HL-60/S4 treated with phorbol 12-myristate 13-acetate at 8.2 ng/mL for 4 days and 3 days (cell line): ENCODE data around the gene RPL14.
"Not testable (repeated sequence)": the region's sequence is repeated elsewhere in the genome, so short reads cannot be mapped to it uniquely, and the experiment has no call there.

ENCODE experiments used
- in situ Hi-C: fragments of 300-500 bp; cut with MboI; formaldehyde crosslinking; loops from 2 replicates; pipeline ENCODE4 v1.15.0; 2022; ENCODE audit warnings: low sequenced_read_pairs

RPL14 gene

GRCh38 chr3:40456940-40457823 lies at the start of gene RPL14:
RPL14 (plus strand) TSS chr3:40457339; CDS start chr3:40457472, 133 bp downstream.
- in situ Hi-C loops, result no loop called here

GRCh38 chr3:40407611-40408010 lies 49.5 kb upstream of the RPL14 start:
- in situ Hi-C loops, result no loop called here

DNA sequence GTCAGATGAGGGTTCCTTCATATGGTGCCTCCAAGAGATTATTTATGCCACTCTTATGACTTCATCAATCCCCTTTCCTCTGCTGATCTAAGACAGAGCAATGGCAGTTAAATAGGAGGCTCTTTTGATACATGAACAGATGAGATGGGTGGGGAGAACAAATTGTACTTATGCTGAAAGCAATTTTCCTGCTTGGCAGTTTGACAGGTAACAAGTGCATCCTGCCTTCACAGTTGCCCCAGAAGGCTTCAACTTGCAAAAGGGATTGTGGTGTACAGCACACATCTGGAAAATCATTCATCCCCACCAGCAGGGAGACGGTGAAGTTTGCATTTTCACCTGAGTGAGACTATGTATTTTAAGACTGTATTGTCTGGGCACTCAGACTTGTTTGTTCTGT lies 42.9 kb upstream of the RPL14 start:
- in situ Hi-C loops, result no loop called here

DNA sequence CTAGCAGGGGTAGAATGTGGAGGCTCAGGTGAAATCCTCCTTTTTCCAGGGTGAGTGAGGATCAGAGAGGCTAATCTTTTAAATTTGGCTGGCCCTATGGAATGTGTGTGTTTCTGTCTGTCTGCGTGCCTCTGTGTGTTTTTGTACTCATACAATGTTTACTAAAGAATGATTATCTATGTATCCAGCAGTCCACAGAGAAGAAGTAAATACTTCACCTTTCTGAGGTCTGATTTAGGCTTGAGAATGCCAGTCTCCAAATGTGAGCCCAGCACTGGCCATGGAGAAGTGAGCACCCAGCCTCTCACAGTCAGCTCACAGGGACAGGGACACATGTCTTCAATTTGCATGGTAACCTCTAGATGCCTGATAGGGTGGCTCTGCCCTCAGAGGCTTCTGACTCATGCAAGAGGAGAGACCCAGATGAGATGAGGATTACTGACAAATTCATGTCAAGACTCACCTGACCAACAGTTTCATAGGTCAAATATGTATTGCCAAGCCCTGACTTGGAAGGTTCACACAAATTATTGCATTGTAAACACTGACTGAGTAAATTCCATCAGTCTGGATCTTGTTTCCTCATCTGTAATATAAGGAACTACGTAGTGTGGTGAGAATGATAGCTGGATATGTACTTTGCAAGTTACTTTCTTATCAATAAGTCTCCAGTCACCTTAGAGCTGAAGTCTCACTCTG lies 39.1 kb upstream of the RPL14 start:
- in situ Hi-C loops, result no loop called here

- in situ Hi-C loops, result no loop called here
These were observed 34.3 kb upstream of the RPL14 start for GRCh38 chr3:40422861-40423260.

DNA sequence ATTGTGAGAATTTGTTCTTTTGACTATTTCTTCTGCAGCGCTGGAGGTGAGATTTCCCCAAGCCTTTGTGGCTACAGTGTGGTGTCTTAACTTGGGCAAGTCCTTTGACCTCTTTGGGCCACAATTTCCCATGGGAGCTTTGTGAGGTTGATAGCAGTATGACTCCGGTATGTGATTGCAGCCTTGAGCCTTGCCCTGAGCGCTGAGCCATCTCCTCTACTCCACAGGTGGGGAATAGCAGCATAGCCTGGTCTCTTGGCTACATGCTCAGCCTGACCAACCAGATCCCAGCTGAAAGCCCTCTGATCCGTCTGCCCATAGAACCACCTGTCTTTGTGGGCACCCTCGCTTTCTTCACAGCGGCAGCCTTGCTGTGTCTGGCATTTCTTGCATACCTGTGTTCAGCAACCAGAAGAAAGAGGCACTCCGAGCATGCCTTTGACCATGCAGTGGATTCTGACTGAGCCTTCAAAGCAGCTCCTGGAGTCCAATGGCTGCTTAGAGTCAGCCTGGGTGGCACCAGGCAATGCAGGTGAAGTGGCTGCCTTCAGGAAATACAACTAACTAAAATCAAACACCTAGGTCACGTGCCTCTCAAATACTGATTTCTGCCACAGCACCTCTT lies 30.0 kb upstream of the RPL14 start:
- in situ Hi-C loops, result no loop called here

DNA sequence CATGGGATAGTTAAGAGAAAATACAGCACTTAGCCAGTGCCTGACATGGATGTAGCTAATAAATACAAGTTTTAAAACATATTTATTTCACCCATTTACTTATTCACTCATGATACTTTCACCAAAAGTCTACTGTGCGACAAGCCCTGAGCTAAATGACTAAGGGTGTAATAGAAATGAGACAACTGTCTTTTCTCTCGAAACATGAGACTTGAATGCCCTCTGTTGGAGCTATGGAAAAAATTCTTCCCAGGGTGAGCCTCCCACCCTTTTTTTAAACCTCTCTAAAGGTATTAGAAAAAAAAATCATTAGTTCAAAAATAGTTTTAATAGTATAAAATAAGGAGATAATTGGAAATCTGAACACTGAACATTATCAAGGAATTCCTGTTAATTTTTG lies 24.3 kb upstream of the RPL14 start:
- in situ Hi-C loops, result no loop called here

- in situ Hi-C loops, result no loop called here
These were observed 19.2 kb upstream of the RPL14 start for GRCh38 chr3:40437889-40438288.

- in situ Hi-C loops, result no loop called here
These were observed 12.1 kb upstream of the RPL14 start for GRCh38 chr3:40445062-40445461.

- in situ Hi-C loops, result no loop called here
These were observed 11.3 kb upstream of the RPL14 start for GRCh38 chr3:40445880-40446279.

- in situ Hi-C loops, result no loop called here
These were observed 6.7 kb upstream of the RPL14 start for GRCh38 chr3:40450438-40450837.

GRCh38 chr3:40451551-40451950 lies 5.6 kb upstream of the RPL14 start:
- in situ Hi-C loops, result no loop called here

DNA sequence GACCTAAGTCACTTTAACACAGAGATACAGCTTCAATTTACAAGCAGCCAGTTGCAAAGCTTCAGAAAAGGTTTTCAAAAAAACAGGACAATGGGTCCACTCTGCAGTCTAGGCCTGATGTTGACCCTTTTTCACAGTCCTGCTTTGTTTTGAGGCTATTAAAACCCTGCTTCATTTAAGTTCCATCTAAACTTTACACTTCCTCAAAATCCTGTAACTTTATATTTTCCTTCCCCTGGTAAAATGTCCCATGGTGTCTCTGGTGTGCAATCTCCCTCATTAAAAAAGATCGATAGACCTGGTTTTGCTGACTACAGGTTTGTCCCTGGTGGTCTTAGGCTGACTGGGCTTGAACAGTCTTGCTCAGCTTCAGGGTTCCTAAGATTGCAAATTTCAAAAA lies 5.1 kb upstream of the RPL14 start:
- in situ Hi-C loops, result no loop called here

DNA sequence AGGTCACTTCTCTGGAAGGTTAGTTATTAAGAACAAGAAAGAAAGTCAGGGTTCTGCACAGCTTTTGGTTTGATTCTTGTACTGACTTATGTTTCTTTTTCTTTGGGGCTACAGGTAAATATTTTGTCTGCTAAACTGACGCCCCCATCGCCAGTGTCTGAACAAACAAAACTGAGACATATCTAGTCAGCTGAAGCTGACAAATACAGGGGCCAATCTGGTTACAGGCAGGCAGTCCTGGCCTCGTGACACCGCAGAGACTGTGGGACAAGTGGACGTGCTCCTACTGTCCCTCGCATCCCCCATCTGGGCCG lies 4.6 kb upstream of the RPL14 start:
- in situ Hi-C loops, result no loop called here

- in situ Hi-C loops, result no loop called here
These were observed 4.0 kb upstream of the RPL14 start for GRCh38 chr3:40452876-40453730.

DNA sequence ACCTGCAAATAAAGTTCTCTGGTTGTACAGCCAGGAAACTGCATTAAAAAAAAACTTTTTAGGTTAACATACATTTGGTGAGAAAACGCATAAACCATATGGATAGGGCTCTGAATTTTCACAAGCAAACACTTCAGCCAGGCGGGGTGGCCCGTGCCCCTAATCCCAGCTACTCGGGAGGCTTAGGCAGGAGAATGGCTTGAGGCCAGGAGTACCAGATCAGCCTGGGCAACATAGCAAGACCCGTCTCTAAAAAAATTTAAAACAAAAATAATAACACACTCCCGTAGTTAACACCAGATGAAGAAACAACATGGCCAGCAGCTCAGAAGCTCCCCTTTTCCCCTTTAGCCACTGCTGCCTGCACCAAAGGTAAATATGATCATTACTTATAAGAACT lies 3.2 kb upstream of the RPL14 start:
- in situ Hi-C loops, result no loop called here

DNA sequence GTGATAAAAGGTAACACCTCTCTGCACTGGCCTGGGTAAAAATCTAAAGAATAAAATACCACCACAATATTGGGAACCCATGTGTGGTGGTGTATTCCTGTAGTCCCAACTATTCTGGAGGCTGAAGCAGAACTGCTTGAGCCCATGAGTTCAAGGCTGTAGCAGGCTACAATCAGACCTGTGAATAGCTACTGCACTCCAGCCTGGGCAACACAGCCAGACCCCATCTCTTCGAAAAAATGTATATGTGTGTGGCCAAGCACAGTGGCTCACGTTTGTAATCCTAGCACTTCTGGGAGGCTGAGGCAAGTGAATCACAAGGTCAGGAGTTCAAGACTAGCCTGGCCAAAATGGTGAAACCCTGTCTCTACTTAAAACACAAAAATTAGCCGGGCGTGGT lies 1.8 kb upstream of the RPL14 start:
- in situ Hi-C loops, result no loop called here

DNA sequence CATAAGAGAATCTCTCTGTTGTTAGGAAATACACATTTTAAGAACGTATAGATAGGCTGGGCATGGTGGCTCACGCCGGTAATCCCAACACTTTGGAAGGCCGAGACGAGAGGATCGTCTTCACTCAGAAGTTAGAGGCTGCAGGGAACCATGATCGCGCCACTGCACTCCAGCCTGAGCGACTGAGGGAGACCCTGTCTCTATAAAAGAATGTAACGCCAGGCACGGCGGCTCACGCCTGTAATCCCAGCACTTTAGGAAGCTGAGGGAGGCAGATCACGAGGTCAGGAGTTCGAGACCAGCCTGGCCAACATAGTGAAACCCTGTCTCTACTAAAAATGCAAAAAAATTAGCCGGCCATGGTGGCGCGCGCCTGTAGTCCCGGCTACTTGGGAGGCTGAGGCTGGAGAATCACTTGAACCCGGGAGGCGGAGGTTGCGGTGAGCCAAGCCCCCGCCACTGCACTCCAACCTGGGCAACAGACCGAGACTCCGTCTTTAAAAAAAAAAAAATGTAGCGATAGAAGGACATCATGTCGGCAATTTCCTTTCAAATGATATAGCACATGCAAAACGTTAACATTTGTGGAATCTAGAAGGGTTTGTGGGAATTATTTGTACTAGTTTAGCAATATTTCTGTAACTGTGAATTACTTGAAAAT lies 730 bp upstream of the RPL14 start:
- in situ Hi-C loops, result no loop called here

GRCh38 chr3:40458473-40458872 lies 1.3 kb downstream of the RPL14 start:
- in situ Hi-C loops, result no loop called here

DNA sequence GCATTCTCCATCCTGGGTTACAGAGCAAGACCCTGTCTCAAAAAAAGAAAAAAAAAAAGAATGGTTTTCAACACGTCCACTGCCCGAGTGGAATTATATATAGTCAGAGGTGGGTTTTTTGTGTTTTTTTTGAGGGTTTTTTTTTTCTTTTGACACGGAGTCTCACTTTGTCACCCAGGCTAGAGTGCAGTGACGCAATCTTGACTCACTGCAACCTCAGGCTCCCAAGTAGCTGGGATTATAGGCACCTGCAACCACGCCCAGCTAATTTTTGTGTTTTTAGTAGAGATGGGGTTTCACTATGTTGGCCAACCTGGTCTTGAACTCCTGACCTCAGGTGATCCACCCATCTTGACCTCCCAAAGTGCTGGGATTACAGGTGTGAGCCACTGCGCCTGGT lies 3.3 kb downstream of the RPL14 start:
- in situ Hi-C loops, result not testable (repeated sequence)

- in situ Hi-C loops, result no loop called here
These were observed 4.0 kb downstream of the RPL14 start for GRCh38 chr3:40461161-40461560.
